Measurements from ENCODE around the gene EYA4.

The EYA4 gene

GRCh38 chr6:133499662-133500061 is 258.5 kb downstream of the EYA4 start:
- TF ChIP-seq CTCF (IDR thresholded peaks at IDR 0.05; ENCODE audit: extremely low read depth, insufficient read depth, missing control alignments) = no peak
- DNase-seq (ENCODE audit: low spot score) = no peak
- in situ Hi-C loops (cut with MboI; ENCODE audit: low pct_unique_long_range_greater_than_20kb, low sequenced_read_pairs, unreplicated experiment) = no loop called here

GRCh38 chr6:133501675-133502270 is 260.6 kb downstream of the EYA4 start:
- DNase-seq (ENCODE audit: low spot score) = no peak
- no peak for TF ChIP-seq CTCF (IDR thresholded peaks at IDR 0.05; ENCODE audit: extremely low read depth, insufficient read depth, missing control alignments)
- in situ Hi-C loops (cut with MboI; ENCODE audit: low pct_unique_long_range_greater_than_20kb, low sequenced_read_pairs, unreplicated experiment) = no loop called here

- no peak for DNase-seq (ENCODE audit: low spot score)
- in situ Hi-C loops (cut with MboI; ENCODE audit: low pct_unique_long_range_greater_than_20kb, low sequenced_read_pairs, unreplicated experiment) = no loop called here
- no peak for TF ChIP-seq CTCF (IDR thresholded peaks at IDR 0.05; ENCODE audit: extremely low read depth, insufficient read depth, missing control alignments)
Observed at GRCh38 chr6:133502441-133503335, 261.5 kb downstream of the EYA4 start.

- DNase-seq (ENCODE audit: low spot score) = no peak
- no peak for TF ChIP-seq CTCF (IDR thresholded peaks at IDR 0.05; ENCODE audit: extremely low read depth, insufficient read depth, missing control alignments)
- in situ Hi-C loops (cut with MboI; ENCODE audit: low pct_unique_long_range_greater_than_20kb, low sequenced_read_pairs, unreplicated experiment) = no loop called here
Observed at GRCh38 chr6:133503336-133503729, 262.2 kb downstream of the EYA4 start.

GRCh38 chr6:133504158-133504557 is 263.0 kb downstream of the EYA4 start:
- TF ChIP-seq CTCF (IDR thresholded peaks at IDR 0.05; ENCODE audit: extremely low read depth, insufficient read depth, missing control alignments) = no peak
- in situ Hi-C loops (cut with MboI; ENCODE audit: low pct_unique_long_range_greater_than_20kb, low sequenced_read_pairs, unreplicated experiment) = no loop called here
- no peak for DNase-seq (ENCODE audit: low spot score)

GRCh38 chr6:133504761-133505160 is 263.6 kb downstream of the EYA4 start:
- in situ Hi-C loops (cut with MboI; ENCODE audit: low pct_unique_long_range_greater_than_20kb, low sequenced_read_pairs, unreplicated experiment) = no loop called here
- DNase-seq (ENCODE audit: low spot score) = no peak

More at GRCh38 chr6:133504761-133505160, 263.6 kb downstream of the EYA4 start:
- no peak for TF ChIP-seq CTCF (IDR thresholded peaks at IDR 0.05; ENCODE audit: extremely low read depth, insufficient read depth, missing control alignments)
